DOHH2 (cell line): Measurements from ENCODE around the gene DOCK9.

Experiments used
- H3F3A ChIP-seq: fragments of 200-600 bp; sonication (generic), shearing (Covaris generic); 2 replicates; pipeline ENCODE4 v1.6.0; 2016; ENCODE audit warnings: antibody characterized with exemption, mild to moderate bottlenecking; ENCODE audit not compliant: control insufficient read depth, insufficient read depth
- H3K27ac ChIP-seq: fragments of 200-600 bp; sonication (generic); 2 replicates; pipeline ENCODE4 v1.5.1; 2014; ENCODE audit warnings: low read depth, mild to moderate bottlenecking, low read length, moderate library complexity
- H3K27me3 ChIP-seq: fragments of 200-600 bp; sonication (generic); 2 replicates; pipeline ENCODE4 v1.6.1; 2014; ENCODE audit warnings: mild to moderate bottlenecking, low read length, mixed read lengths; ENCODE audit not compliant: control insufficient read depth
- H3K36me3 ChIP-seq: fragments of 200-600 bp; sonication (generic); 2 replicates; pipeline ENCODE4 v1.6.1; 2014; ENCODE audit warnings: mild to moderate bottlenecking, low read length, moderate library complexity, mixed read lengths; ENCODE audit not compliant: control insufficient read depth
- H3K4me1 ChIP-seq: fragments of 200-600 bp; sonication (generic); 2 replicates; pipeline ENCODE4 v1.6.1; 2014; ENCODE audit warnings: mild to moderate bottlenecking, low read length, mixed read lengths; ENCODE audit not compliant: control insufficient read depth
- H3K4me2 ChIP-seq: fragments of 200-600 bp; sonication (generic); 2 replicates; pipeline ENCODE4 v1.6.0; 2014; ENCODE audit warnings: mild to moderate bottlenecking, low read length, moderate library complexity
- H3K4me3 ChIP-seq: fragments of 200-600 bp; sonication (generic); 2 replicates; pipeline ENCODE4 v1.5.1; 2014; ENCODE audit warnings: mild to moderate bottlenecking, low read length, mixed read lengths
- H3K79me2 ChIP-seq: fragments of 200-600 bp; sonication (generic); 2 replicates; pipeline ENCODE4 v1.6.1; 2014; ENCODE audit warnings: mild to moderate bottlenecking, low read length, mixed read lengths; ENCODE audit not compliant: control insufficient read depth
- H3K9me2 ChIP-seq: fragments of 200-600 bp; sonication (generic); replicated peaks from 2 replicates; pipeline ENCODE4 v1.6.1; 2014; ENCODE audit warnings: mild to moderate bottlenecking, low read length, mixed read lengths; ENCODE audit not compliant: control insufficient read depth
- H3K9me3 ChIP-seq: fragments of 200-600 bp; sonication (generic); 2 replicates; pipeline ENCODE4 v1.6.1; 2014; ENCODE audit warnings: antibody characterized with exemption, low read length, mixed read lengths; ENCODE audit not compliant: control insufficient read depth, insufficient read depth
- H4K20me1 ChIP-seq: fragments of 200-600 bp; sonication (generic); 2 replicates; pipeline ENCODE4 v1.6.0; 2014; ENCODE audit warnings: low read depth, mild to moderate bottlenecking, antibody characterized with exemption, low read length, moderate library complexity; ENCODE audit not compliant: control insufficient read depth, insufficient read depth
- EZH2phosphoT487 ChIP-seq: fragments of 200-600 bp; sonication (generic); IDR thresholded peaks from 2 replicates; pipeline ENCODE4 v1.6.1; 2017; ENCODE audit warnings: borderline replicate concordance, mild to moderate bottlenecking, antibody characterized with exemption, low read length, moderate library complexity, mixed read lengths
- TF ChIP-seq, protein P1 (sequence below): fragments of 200-600 bp; sonication (generic); IDR thresholded peaks from one replicate; pipeline ENCODE4 v1.5.1; 2014; ENCODE audit warnings: antibody characterized with exemption, mild to moderate bottlenecking, low read depth, low read length; ENCODE audit not compliant: poor library complexity, severe bottlenecking

Gene DOCK9

DNA sequence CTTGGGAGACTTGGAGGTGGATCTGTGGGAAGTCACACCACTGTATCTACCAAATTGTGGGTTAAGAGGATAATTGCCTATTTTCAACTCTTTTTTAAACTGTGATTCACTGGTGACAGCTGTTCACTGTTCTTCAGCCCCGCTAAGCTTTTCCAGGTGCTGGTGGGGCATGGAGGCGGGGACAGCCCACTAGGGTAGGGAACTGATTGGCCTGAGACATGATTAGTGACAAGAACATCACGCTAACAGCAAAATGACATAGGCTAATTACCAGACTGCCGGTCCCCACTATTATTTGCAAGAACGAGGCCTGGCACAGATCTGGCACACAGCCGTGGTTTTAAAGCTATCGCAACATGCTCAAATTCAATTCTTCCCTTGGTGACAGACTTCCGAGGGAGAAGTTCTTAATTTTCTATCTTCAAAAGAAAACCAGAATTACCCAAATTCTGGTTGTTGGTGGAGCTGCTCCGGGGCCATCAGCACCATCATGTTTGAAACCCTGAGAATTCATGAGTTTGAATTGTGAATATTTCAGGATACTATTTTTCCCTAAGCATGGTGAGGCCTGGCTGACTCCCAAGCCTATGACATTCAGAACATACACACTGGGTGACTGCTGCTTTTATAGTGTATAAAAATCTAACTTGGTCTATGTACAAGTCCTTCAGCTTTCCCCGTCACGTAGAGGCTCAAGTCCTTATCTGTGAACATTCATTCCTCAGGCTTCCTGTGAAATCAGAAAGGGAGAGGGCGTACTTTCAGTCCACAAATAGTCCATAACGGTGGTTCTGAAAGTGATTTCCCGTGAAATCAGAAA, 17.9 kb downstream of the DOCK9 start:
- Histone ChIP-seq H3K4me2 (no peak overlapping the region), H3K9me3 (no peaks in the 10 kb centered on the region), H3K4me3 (no peak overlapping the region), H3K4me1 (no peaks in the 10 kb centered on the region), H3F3A (no peaks in the 10 kb centered on the region), H4K20me1 (no peaks in the 10 kb centered on the region), H3K27ac (no peak overlapping the region), H3K36me3 (no peaks in the 10 kb centered on the region), H3K79me2 (no peaks in the 10 kb centered on the region), H3K27me3 (no peaks in the 10 kb centered on the region), H3K9me2 (no peaks in the 10 kb centered on the region)
- TF ChIP-seq, protein P1, sequence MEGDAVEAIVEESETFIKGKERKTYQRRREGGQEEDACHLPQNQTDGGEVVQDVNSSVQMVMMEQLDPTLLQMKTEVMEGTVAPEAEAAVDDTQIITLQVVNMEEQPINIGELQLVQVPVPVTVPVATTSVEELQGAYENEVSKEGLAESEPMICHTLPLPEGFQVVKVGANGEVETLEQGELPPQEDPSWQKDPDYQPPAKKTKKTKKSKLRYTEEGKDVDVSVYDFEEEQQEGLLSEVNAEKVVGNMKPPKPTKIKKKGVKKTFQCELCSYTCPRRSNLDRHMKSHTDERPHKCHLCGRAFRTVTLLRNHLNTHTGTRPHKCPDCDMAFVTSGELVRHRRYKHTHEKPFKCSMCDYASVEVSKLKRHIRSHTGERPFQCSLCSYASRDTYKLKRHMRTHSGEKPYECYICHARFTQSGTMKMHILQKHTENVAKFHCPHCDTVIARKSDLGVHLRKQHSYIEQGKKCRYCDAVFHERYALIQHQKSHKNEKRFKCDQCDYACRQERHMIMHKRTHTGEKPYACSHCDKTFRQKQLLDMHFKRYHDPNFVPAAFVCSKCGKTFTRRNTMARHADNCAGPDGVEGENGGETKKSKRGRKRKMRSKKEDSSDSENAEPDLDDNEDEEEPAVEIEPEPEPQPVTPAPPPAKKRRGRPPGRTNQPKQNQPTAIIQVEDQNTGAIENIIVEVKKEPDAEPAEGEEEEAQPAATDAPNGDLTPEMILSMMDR = no peak
- TF ChIP-seq EZH2phosphoT487 = no peak

DNA sequence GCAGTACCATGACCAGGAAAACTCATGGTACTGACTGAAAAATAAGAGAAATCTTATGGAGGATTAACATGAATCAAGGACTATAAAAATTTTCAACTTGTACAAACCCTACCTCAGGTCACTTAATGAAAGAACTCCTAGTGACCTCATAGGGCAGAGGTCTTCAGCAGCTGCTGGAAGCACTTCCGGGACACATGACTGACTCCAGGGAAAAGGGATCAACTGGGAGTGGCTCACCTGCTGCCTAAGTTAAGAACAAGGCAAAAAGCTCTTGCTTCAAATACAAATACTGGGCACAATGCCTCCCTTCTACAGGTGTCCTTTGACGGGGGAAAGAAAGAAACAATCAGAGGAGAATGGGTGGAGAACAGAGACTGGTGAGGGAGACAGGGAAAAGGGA, 18.6 kb downstream of the DOCK9 start:
- Histone ChIP-seq H3K36me3 (no peaks in the 10 kb centered on the region), H4K20me1 (no peaks in the 10 kb centered on the region), H3K79me2 (no peaks in the 10 kb centered on the region), H3K4me1 (no peaks in the 10 kb centered on the region), H3K4me2 (no peak overlapping the region), H3F3A (no peaks in the 10 kb centered on the region), H3K27ac (no peak overlapping the region), H3K9me2 (no peaks in the 10 kb centered on the region), H3K4me3 (no peak overlapping the region), H3K9me3 (no peaks in the 10 kb centered on the region), H3K27me3 (no peaks in the 10 kb centered on the region)
- TF ChIP-seq EZH2phosphoT487 = no peak
- TF ChIP-seq, protein P1 = no peak

DNA sequence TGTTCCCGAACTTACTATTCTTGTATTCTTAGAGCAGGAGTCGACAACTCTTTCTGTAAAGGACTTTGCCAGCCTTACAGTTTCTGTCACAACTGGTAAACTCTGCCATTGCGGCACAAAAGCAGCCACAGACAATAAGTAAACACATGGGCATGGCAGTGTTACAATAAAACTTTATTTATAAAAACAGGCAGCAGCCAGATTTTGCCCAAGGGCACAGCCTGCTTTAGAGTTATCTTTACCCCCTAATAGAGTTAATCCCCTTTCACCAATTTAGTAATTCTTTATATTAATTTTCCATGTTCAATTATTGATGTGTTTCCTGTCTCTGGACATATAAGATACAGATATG, 19.4 kb downstream of the DOCK9 start:
- Histone ChIP-seq H3K36me3 (no peaks in the 10 kb centered on the region), H4K20me1 (no peaks in the 10 kb centered on the region), H3K4me3 (no peak overlapping the region), H3K4me2 (no peak overlapping the region), H3K27ac (no peak overlapping the region), H3K9me2 (no peaks in the 10 kb centered on the region), H3K79me2 (no peaks in the 10 kb centered on the region), H3F3A (no peaks in the 10 kb centered on the region), H3K27me3 (no peaks in the 10 kb centered on the region), H3K9me3 (no peaks in the 10 kb centered on the region), H3K4me1 (no peaks in the 10 kb centered on the region)
- TF ChIP-seq, protein P1 = no peak
- TF ChIP-seq EZH2phosphoT487 = no peak
